Astrocyte of the cerebellum (primary cell): ENCODE measurements around the gene TAS1R1.
A peak's percentile ranks its signal among the peaks of the same experiment; 100 is the strongest.

ENCODE experiments used
- DNase-seq: peaks from one replicate; pipeline ENCODE4 v3.0.0-alpha.2; 2011; ENCODE audit warnings: low read depth
- H3K4me3 ChIP-seq: 2 replicates; pipeline ENCODE4 v1.5.1; 2011; ENCODE audit warnings: mild to moderate bottlenecking, low read depth, low read length, moderate library complexity
- CTCF ChIP-seq: IDR thresholded peaks from 2 replicates; pipeline ENCODE4 v1.5.1; 2012; ENCODE audit warnings: low read length, low read depth, moderate library complexity, mild to moderate bottlenecking; ENCODE audit errors: missing control alignments
- in situ Hi-C: cut with HindIII; loops from 2 replicates; pipeline ENCODE4 v1.10.0; 2017; ENCODE audit warnings: low sequenced_read_pairs

TAS1R1 gene

GRCh38 chr1:6622396-6623152, 67.5 kb downstream of the TAS1R1 start:
- in situ Hi-C loops, result no loop called here
- no peak overlapping the region for H3K4me3 ChIP-seq
- no peak for TF ChIP-seq CTCF
- DNase-seq, result no peak

GRCh38 chr1:6623269-6623965, 68.3 kb downstream of the TAS1R1 start:
- no peak for TF ChIP-seq CTCF
- no peak overlapping the region for H3K4me3 ChIP-seq
- DNase-seq, result no peak
- in situ Hi-C loops, result no loop called here

- in situ Hi-C loops, result no loop called here
- peak; percentile 48 for DNase-seq
- TF ChIP-seq CTCF, result no peak
- H3K4me3 ChIP-seq, result peak within 1 kb of the TSS; percentile 69
Observed at GRCh38 chr1:6624710-6625583, 69.8 kb downstream of the TAS1R1 start, which contains the start of gene THAP3. Gene THAP3, plus strand, starts transcription at chr1:6624868. Its CDS starts 351 bp downstream, at chr1:6625219.

- peak overlapping the region; percentile 69 for H3K4me3 ChIP-seq
- in situ Hi-C loops, result no loop called here
- no peak for TF ChIP-seq CTCF
- no peak for DNase-seq
Observed at GRCh38 chr1:6625584-6626149, 70.6 kb downstream of the TAS1R1 start.

- DNase-seq, result no peak
- in situ Hi-C loops, result no loop called here
- no peak overlapping the region for H3K4me3 ChIP-seq
- TF ChIP-seq CTCF, result no peak
Observed at GRCh38 chr1:6627031-6627430, 71.9 kb downstream of the TAS1R1 start.

- no peak for TF ChIP-seq CTCF
- no peak for DNase-seq
- H3K4me3 ChIP-seq, result no peak overlapping the region
- in situ Hi-C loops, result no loop called here
Observed at GRCh38 chr1:6627841-6628545, 72.9 kb downstream of the TAS1R1 start.
